ENCODE results near the gene LPXN.
A peak's percentile ranks its signal among the peaks of the same experiment; 100 is the strongest.

The LPXN gene

GRCh38 chr11:58531865-58532341 is 43.8 kb downstream of the LPXN start:
- H3K27ac ChIP-seq, result no peak overlapping the region

GRCh38 chr11:58530236-58530635 is 45.4 kb downstream of the LPXN start:
- no peak overlapping the region for H3K27ac ChIP-seq
- no peak for TF ChIP-seq ZFX (IDR thresholded peaks at IDR 0.05; ENCODE audit: borderline replicate concordance)

More at GRCh38 chr11:58531865-58532341, 43.8 kb downstream of the LPXN start:
- TF ChIP-seq CTCF (IDR thresholded peaks at IDR 0.05), result no peak
- no peak for TF ChIP-seq ZFX (IDR thresholded peaks at IDR 0.05; ENCODE audit: borderline replicate concordance)

GRCh38 chr11:58527429-58527828 is 48.2 kb downstream of the LPXN start:
- H3K27ac ChIP-seq, result no peak overlapping the region
- TF ChIP-seq CTCF (IDR thresholded peaks at IDR 0.05) (no peak), ZFX (IDR thresholded peaks at IDR 0.05; ENCODE audit: borderline replicate concordance) (no peak)

- TF ChIP-seq ZFX (IDR thresholded peaks at IDR 0.05; ENCODE audit: borderline replicate concordance) (no peak), CTCF (IDR thresholded peaks at IDR 0.05) (no peak)
- no peak overlapping the region for H3K27ac ChIP-seq
These were observed 48.9 kb downstream of the LPXN start for GRCh38 chr11:58526721-58527120.

- no peak overlapping the region for H3K27ac ChIP-seq
- TF ChIP-seq ZFX (IDR thresholded peaks at IDR 0.05; ENCODE audit: borderline replicate concordance), result no peak
- no peak for TF ChIP-seq CTCF (IDR thresholded peaks at IDR 0.05)
These were observed 50.5 kb downstream of the LPXN start for GRCh38 chr11:58525037-58525614.

GRCh38 chr11:58524232-58525036 is 51.2 kb downstream of the LPXN start:
- TF ChIP-seq CTCF (IDR thresholded peaks at IDR 0.05) (peak; percentile 90), ZFX (IDR thresholded peaks at IDR 0.05; ENCODE audit: borderline replicate concordance) (no peak)
- H3K27ac ChIP-seq, result no peak overlapping the region

GRCh38 chr11:58513747-58514367 is 61.8 kb downstream of the LPXN start:
- no peak overlapping the region for H3K27ac ChIP-seq
- TF ChIP-seq ZFX (IDR thresholded peaks at IDR 0.05; ENCODE audit: borderline replicate concordance) (no peak), CTCF (IDR thresholded peaks at IDR 0.05) (peak; percentile 71)

Data from 22Rv1 (cell line).